Transverse colon (tissue), 3 donors: ENCODE results near the gene VAPB.

Experiments used
- EP300 ChIP-seq: sonication (generic); formaldehyde crosslinking; IDR thresholded peaks from one replicate; pipeline ENCODE4 v1.6.1; 2017; ENCODE audit warnings: antibody characterized with exemption, low read depth
- POLR2A ChIP-seq: fragments of 450-650 bp; IDR thresholded peaks from one replicate; pipeline ENCODE4 v1.6.1; 2016; ENCODE audit warnings: antibody characterized with exemption, mild to moderate bottlenecking, moderate library complexity
- TF ChIP-seq, protein P1 (sequence below), 5 experiments: fragments of 200-600 bp in 3 of 5; fragments of 450-650 bp in 2 of 5; sonication (generic) in 3 of 5; IDR thresholded peaks; 1 replicate in 2 of 5; 2 replicates in 3 of 5; pipeline ENCODE4 v1.5.1; 2016 to 2017; ENCODE audit warnings: antibody characterized with exemption in 5 of 5, inconsistent platforms in 3 of 5, mild to moderate bottlenecking in 2 of 5, moderate library complexity in 1 of 5

DNA sequence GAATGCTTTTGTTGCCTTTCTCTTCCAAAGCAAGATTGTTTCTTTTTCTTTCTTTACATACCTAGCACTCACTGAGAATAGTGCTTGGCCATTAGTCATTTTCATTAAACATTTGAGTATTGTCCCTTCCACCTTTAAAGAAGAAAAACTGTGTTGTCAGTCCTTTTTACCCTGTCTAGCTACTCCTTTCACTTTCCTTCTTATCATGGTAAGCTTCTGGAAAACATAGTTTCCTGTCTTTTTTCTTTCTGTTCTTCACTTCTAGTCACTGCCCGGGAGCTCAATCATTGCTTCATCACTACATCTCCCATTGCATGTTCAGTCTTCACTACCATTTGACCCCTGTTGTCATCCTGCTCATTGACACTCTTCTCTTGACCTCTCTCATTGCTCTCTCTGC lies 12.1 kb downstream of the VAPB start:
- TF ChIP-seq, protein P1, sequence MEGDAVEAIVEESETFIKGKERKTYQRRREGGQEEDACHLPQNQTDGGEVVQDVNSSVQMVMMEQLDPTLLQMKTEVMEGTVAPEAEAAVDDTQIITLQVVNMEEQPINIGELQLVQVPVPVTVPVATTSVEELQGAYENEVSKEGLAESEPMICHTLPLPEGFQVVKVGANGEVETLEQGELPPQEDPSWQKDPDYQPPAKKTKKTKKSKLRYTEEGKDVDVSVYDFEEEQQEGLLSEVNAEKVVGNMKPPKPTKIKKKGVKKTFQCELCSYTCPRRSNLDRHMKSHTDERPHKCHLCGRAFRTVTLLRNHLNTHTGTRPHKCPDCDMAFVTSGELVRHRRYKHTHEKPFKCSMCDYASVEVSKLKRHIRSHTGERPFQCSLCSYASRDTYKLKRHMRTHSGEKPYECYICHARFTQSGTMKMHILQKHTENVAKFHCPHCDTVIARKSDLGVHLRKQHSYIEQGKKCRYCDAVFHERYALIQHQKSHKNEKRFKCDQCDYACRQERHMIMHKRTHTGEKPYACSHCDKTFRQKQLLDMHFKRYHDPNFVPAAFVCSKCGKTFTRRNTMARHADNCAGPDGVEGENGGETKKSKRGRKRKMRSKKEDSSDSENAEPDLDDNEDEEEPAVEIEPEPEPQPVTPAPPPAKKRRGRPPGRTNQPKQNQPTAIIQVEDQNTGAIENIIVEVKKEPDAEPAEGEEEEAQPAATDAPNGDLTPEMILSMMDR (IDR thresholded peaks at IDR 0.05): no peak
- TF ChIP-seq EP300 (no peak), POLR2A (no peak)
